Mammary epithelial cell (primary cell): ENCODE results near the gene TLK1.

Experiments
- EZH2 ChIP-seq: IDR thresholded peaks from 2 replicates; pipeline ENCODE4 v1.6.1; 2012; ENCODE audit warnings: low read length, inconsistent platforms, borderline replicate concordance
- TF ChIP-seq, protein P1 (sequence below), 2 donors: IDR thresholded peaks in 1 of 2; conservative IDR thresholded peaks in 1 of 2; 2 replicates each; pipeline ENCODE4 v1.5.1; 2011 to 2012; ENCODE audit warnings: inconsistent platforms in 2 of 2, low read length in 2 of 2, mild to moderate bottlenecking in 2 of 2, control low read depth in 1 of 2, low read depth in 1 of 2; ENCODE audit not compliant: insufficient read depth in 1 of 2; ENCODE audit errors: extremely low read depth in 1 of 2

DNA sequence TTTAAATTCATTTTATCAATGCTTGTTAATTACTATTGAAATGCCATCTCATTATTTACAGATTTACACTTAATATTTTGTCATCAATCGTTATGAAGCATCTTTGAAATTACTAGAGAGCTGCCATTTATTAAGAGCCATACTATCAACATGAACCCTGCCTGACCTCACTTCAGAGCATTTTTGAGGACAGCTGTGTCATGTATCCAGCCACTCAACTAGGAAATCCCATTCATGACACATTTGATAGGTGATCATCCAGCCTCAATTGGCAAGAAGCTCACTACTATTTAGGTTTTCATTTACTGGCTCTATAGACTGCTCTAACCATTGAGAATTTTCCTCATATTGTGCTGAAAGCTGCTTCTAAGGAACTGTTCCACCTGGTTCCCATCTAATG, 40.6 kb upstream of the TLK1 start:
- TF ChIP-seq EZH2, result no peak
- TF ChIP-seq, protein P1, sequence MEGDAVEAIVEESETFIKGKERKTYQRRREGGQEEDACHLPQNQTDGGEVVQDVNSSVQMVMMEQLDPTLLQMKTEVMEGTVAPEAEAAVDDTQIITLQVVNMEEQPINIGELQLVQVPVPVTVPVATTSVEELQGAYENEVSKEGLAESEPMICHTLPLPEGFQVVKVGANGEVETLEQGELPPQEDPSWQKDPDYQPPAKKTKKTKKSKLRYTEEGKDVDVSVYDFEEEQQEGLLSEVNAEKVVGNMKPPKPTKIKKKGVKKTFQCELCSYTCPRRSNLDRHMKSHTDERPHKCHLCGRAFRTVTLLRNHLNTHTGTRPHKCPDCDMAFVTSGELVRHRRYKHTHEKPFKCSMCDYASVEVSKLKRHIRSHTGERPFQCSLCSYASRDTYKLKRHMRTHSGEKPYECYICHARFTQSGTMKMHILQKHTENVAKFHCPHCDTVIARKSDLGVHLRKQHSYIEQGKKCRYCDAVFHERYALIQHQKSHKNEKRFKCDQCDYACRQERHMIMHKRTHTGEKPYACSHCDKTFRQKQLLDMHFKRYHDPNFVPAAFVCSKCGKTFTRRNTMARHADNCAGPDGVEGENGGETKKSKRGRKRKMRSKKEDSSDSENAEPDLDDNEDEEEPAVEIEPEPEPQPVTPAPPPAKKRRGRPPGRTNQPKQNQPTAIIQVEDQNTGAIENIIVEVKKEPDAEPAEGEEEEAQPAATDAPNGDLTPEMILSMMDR (conservative IDR thresholded peaks at IDR 0.05 in 1 of 2, IDR thresholded peaks at IDR 0.05 in 1 of 2; ENCODE audit: extremely low read depth in 1 of 2, insufficient read depth in 1 of 2, low read depth in 1 of 2, low read length in 2 of 2), result no peak
